Measurements from ENCODE around the gene CCDC158.

Gene CCDC158

DNA sequence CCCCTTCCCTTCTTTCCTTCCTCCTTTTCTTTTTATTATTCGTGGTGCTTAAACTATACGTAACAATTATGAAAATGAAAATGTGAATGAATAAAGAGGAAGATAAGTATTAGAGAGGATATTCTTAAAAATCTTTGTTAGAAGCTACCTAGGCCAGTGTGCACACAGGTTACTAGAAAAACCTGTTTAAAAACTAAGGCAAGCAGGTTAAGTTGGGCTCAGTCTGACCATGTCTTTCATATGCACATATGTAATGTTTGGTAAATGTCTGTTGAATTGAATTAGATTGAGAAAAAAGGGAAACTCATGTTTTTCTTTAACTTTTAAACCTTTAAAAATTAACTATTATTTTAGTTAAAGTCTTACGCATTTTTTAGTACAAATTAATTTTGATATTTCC is 21.9 kb upstream of the CCDC158 start:
- Histone ChIP-seq H3K27ac (ENCODE audit: low read depth, low read length, poor library complexity, severe bottlenecking) (no peak overlapping the region), H3F3A (ENCODE audit: insufficient read depth, low read length) (no peaks in the 10 kb centered on the region), H3K4me2 (ENCODE audit: low read length) (no peak overlapping the region), H4K20me1 (ENCODE audit: insufficient read depth, low read length) (no peaks in the 10 kb centered on the region), H3K9me2 (ENCODE audit: low read depth, low read length) (no peaks in the 10 kb centered on the region), H3K4me1 (ENCODE audit: insufficient read depth, low read length, severe bottlenecking) (no peaks in the 10 kb centered on the region), H2AFZ (ENCODE audit: low read length) (no peak overlapping the region), H3K9me3 (ENCODE audit: low read length) (no peaks in the 10 kb centered on the region), H3K27me3 (ENCODE audit: insufficient read depth, low read length) (no peaks in the 10 kb centered on the region), H3K9ac (ENCODE audit: low read length) (no peak overlapping the region), H3K36me3 (ENCODE audit: insufficient read depth, low read length) (no peaks in the 10 kb centered on the region), H3K4me3 (ENCODE audit: low read depth, low read length, poor library complexity, severe bottlenecking) (no peak overlapping the region), H3K79me2 (ENCODE audit: insufficient read depth, low read length) (no peaks in the 10 kb centered on the region)
- no peak for TF ChIP-seq EZH2 (IDR thresholded peaks at IDR 0.05; ENCODE audit: borderline replicate concordance, low read length)
- TF ChIP-seq, protein P1, sequence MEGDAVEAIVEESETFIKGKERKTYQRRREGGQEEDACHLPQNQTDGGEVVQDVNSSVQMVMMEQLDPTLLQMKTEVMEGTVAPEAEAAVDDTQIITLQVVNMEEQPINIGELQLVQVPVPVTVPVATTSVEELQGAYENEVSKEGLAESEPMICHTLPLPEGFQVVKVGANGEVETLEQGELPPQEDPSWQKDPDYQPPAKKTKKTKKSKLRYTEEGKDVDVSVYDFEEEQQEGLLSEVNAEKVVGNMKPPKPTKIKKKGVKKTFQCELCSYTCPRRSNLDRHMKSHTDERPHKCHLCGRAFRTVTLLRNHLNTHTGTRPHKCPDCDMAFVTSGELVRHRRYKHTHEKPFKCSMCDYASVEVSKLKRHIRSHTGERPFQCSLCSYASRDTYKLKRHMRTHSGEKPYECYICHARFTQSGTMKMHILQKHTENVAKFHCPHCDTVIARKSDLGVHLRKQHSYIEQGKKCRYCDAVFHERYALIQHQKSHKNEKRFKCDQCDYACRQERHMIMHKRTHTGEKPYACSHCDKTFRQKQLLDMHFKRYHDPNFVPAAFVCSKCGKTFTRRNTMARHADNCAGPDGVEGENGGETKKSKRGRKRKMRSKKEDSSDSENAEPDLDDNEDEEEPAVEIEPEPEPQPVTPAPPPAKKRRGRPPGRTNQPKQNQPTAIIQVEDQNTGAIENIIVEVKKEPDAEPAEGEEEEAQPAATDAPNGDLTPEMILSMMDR (IDR thresholded peaks at IDR 0.05; ENCODE audit: low read length): no peak

DNA sequence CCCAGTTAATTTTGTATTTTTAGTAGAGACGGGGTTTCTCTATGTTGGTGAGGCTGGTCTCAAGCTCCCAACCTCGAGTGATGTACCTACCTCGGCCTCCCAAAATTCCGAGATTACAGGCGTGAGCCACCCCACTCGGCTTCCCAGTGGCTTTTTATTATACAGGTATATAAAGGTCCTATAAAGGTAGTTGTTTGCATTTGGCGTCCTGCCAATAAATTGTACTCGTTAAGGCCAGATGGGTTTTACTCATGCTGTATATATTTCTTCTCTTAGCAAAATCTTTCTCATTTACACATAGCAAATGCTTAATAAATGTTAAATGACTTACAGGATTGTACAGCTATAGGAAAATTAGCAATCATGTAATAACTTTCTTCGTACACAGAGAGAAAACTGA is 20.9 kb upstream of the CCDC158 start:
- Histone ChIP-seq H3K36me3 (ENCODE audit: insufficient read depth, low read length) (no peaks in the 10 kb centered on the region), H4K20me1 (ENCODE audit: insufficient read depth, low read length) (no peaks in the 10 kb centered on the region), H2AFZ (ENCODE audit: low read length) (no peak overlapping the region), H3K4me2 (ENCODE audit: low read length) (no peak overlapping the region), H3K79me2 (ENCODE audit: insufficient read depth, low read length) (no peaks in the 10 kb centered on the region), H3K9me3 (ENCODE audit: low read length) (no peaks in the 10 kb centered on the region), H3K9me2 (ENCODE audit: low read depth, low read length) (no peaks in the 10 kb centered on the region), H3K9ac (ENCODE audit: low read length) (no peak overlapping the region), H3K4me3 (ENCODE audit: low read depth, low read length, poor library complexity, severe bottlenecking) (no peak overlapping the region), H3K4me1 (ENCODE audit: insufficient read depth, low read length, severe bottlenecking) (no peaks in the 10 kb centered on the region), H3K27me3 (ENCODE audit: insufficient read depth, low read length) (no peaks in the 10 kb centered on the region), H3F3A (ENCODE audit: insufficient read depth, low read length) (no peaks in the 10 kb centered on the region), H3K27ac (ENCODE audit: low read depth, low read length, poor library complexity, severe bottlenecking) (no peak overlapping the region)
- TF ChIP-seq, protein P1 (IDR thresholded peaks at IDR 0.05; ENCODE audit: low read length): no peak
- TF ChIP-seq EZH2 (IDR thresholded peaks at IDR 0.05; ENCODE audit: borderline replicate concordance, low read length): no peak

DNA sequence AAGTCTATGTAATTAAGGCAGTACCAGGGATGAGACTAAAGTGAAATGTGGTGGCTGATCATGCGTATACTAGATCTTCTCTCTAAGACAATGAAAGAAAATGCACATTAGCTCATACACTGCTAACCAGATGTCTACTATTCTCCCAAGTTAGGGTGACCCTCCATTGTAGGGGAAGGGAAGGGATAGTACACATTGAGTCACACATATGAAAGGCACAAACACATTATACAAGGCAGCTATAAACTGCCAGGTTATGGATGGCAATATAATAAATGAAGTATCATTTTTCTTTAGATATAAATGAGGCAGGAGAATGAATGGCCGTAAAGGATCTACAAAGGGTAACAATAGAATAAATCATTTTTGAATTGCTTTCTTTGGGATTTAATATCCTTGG is 18.6 kb upstream of the CCDC158 start:
- Histone ChIP-seq H3K9me2 (ENCODE audit: low read depth, low read length) (no peaks in the 10 kb centered on the region), H3K4me3 (ENCODE audit: low read depth, low read length, poor library complexity, severe bottlenecking) (no peak overlapping the region), H4K20me1 (ENCODE audit: insufficient read depth, low read length) (no peaks in the 10 kb centered on the region), H3K27me3 (ENCODE audit: insufficient read depth, low read length) (no peaks in the 10 kb centered on the region), H2AFZ (ENCODE audit: low read length) (no peak overlapping the region), H3K4me2 (ENCODE audit: low read length) (no peak overlapping the region), H3K79me2 (ENCODE audit: insufficient read depth, low read length) (no peaks in the 10 kb centered on the region), H3K4me1 (ENCODE audit: insufficient read depth, low read length, severe bottlenecking) (no peaks in the 10 kb centered on the region), H3K9ac (ENCODE audit: low read length) (no peak overlapping the region), H3K9me3 (ENCODE audit: low read length) (no peaks in the 10 kb centered on the region), H3F3A (ENCODE audit: insufficient read depth, low read length) (no peaks in the 10 kb centered on the region), H3K36me3 (ENCODE audit: insufficient read depth, low read length) (no peaks in the 10 kb centered on the region), H3K27ac (ENCODE audit: low read depth, low read length, poor library complexity, severe bottlenecking) (no peak overlapping the region)
- no peak for TF ChIP-seq EZH2 (IDR thresholded peaks at IDR 0.05; ENCODE audit: borderline replicate concordance, low read length)
- TF ChIP-seq, protein P1 (IDR thresholded peaks at IDR 0.05; ENCODE audit: low read length): no peak
